Central memory CD8-positive, alpha-beta T cell (primary cell): ENCODE data around the gene MDFIC2.
"Not testable (repeated sequence)": the region's sequence is repeated elsewhere in the genome, so short reads cannot be mapped to it uniquely, and the experiment has no call there.

Experiments
- ATAC-seq: fragments of 150-1000 bp; cut with Tn5 transposase; replicated peaks from 2 replicates; pipeline ENCODE4 v1.10.0; 2022; ENCODE audit warnings: mild to moderate bottlenecking, moderate FRiP score, moderate number of reproducible peaks; ENCODE audit not compliant: poor library complexity, severe bottlenecking; ENCODE audit errors: extremely low read depth
- DNase-seq, 2 donors: peaks; one replicate each; pipeline ENCODE4 v3.0.0; 2021; ENCODE audit warnings: low spot score in 2 of 2
- H3K27ac Mint-ChIP-seq: one replicate; pipeline ENCODE4 v1.8.0; 2022; ENCODE audit warnings: low read depth, mild to moderate bottlenecking, moderate library complexity, mixed read lengths
- H3K27me3 Mint-ChIP-seq: one replicate; pipeline ENCODE4 v1.8.0; 2022; ENCODE audit warnings: mixed read lengths
- H3K36me3 Mint-ChIP-seq: one replicate; pipeline ENCODE4 v1.8.0; 2022; ENCODE audit warnings: mild to moderate bottlenecking, moderate library complexity, mixed read lengths; ENCODE audit not compliant: insufficient read depth
- H3K4me1 Mint-ChIP-seq: one replicate; pipeline ENCODE4 v1.8.0; 2022; ENCODE audit warnings: mixed read lengths
- H3K4me3 Mint-ChIP-seq: one replicate; pipeline ENCODE4 v1.8.0; 2022; ENCODE audit warnings: mild to moderate bottlenecking, moderate library complexity, mixed read lengths
- H3K9me3 Mint-ChIP-seq: one replicate; pipeline ENCODE4 v1.8.0; 2022; ENCODE audit warnings: mixed read lengths

Gene MDFIC2

GRCh38 chr3:70248856-70249255 is 63.6 kb downstream of the MDFIC2 start:
- no peak overlapping the region for H3K27ac Mint-ChIP-seq
- no peak overlapping the region for H3K4me3 Mint-ChIP-seq
- no peaks in the 10 kb centered on the region for H3K4me1 Mint-ChIP-seq

GRCh38 chr3:70247955-70248354 is 64.5 kb downstream of the MDFIC2 start:
- DNase-seq (no peak), ATAC-seq (no peak)
- Mint-ChIP-seq H3K4me3 (no peak overlapping the region), H3K27ac (no peak overlapping the region), H3K36me3 (no peaks in the 10 kb centered on the region), H3K27me3 (no peaks in the 10 kb centered on the region), H3K9me3 (peaks cover 6% of the 10 kb centered on the region), H3K4me1 (no peaks in the 10 kb centered on the region)

More at GRCh38 chr3:70248856-70249255, 63.6 kb downstream of the MDFIC2 start:
- no peak for ATAC-seq
- Mint-ChIP-seq H3K36me3 (no peaks in the 10 kb centered on the region), H3K27me3 (no peaks in the 10 kb centered on the region), H3K9me3 (peaks cover 6% of the 10 kb centered on the region)
- no peak for DNase-seq

GRCh38 chr3:70245746-70246525 is 66.5 kb downstream of the MDFIC2 start:
- peaks cover 6% of the 10 kb centered on the region for H3K9me3 Mint-ChIP-seq
- ATAC-seq (no peak), DNase-seq (no peak)
- no peaks in the 10 kb centered on the region for H3K36me3 Mint-ChIP-seq
- no peaks in the 10 kb centered on the region for H3K27me3 Mint-ChIP-seq
- no peak overlapping the region for H3K4me3 Mint-ChIP-seq
- H3K4me1 Mint-ChIP-seq = no peaks in the 10 kb centered on the region
- no peak overlapping the region for H3K27ac Mint-ChIP-seq

- DNase-seq = no peak
- Mint-ChIP-seq H3K9me3 (no peaks in the 10 kb centered on the region), H3K27me3 (no peaks in the 10 kb centered on the region), H3K4me1 (no peaks in the 10 kb centered on the region), H3K27ac (no peak overlapping the region), H3K4me3 (no peak overlapping the region), H3K36me3 (no peaks in the 10 kb centered on the region)
- ATAC-seq = no peak
These were observed 68.0 kb downstream of the MDFIC2 start for GRCh38 chr3:70244422-70244821.

GRCh38 chr3:70242297-70242882 is 70.0 kb downstream of the MDFIC2 start:
- ATAC-seq (no peak), DNase-seq (no peak)
- H3K36me3 Mint-ChIP-seq = no peaks in the 10 kb centered on the region
- no peak overlapping the region for H3K4me3 Mint-ChIP-seq
- no peaks in the 10 kb centered on the region for H3K4me1 Mint-ChIP-seq
- peaks cover 2% of the 10 kb centered on the region for H3K9me3 Mint-ChIP-seq
- H3K27ac Mint-ChIP-seq = no peak overlapping the region
- H3K27me3 Mint-ChIP-seq = no peaks in the 10 kb centered on the region

- no peaks in the 10 kb centered on the region for H3K27me3 Mint-ChIP-seq
- no peak overlapping the region for H3K27ac Mint-ChIP-seq
- H3K36me3 Mint-ChIP-seq = no peaks in the 10 kb centered on the region
- H3K4me3 Mint-ChIP-seq = no peak overlapping the region
- H3K9me3 Mint-ChIP-seq = peaks cover 17% of the 10 kb centered on the region
- no peaks in the 10 kb centered on the region for H3K4me1 Mint-ChIP-seq
- ATAC-seq = no peak
- DNase-seq = no peak
These were observed 78.6 kb downstream of the MDFIC2 start for GRCh38 chr3:70233812-70234211.

GRCh38 chr3:70233112-70233511 is 79.3 kb downstream of the MDFIC2 start:
- no peaks in the 10 kb centered on the region for H3K4me1 Mint-ChIP-seq
- no peak for DNase-seq
- no peaks in the 10 kb centered on the region for H3K27me3 Mint-ChIP-seq
- ATAC-seq = no peak
- no peak overlapping the region for H3K27ac Mint-ChIP-seq
- H3K36me3 Mint-ChIP-seq = no peaks in the 10 kb centered on the region
- no peak overlapping the region for H3K4me3 Mint-ChIP-seq
- H3K9me3 Mint-ChIP-seq = peaks cover 17% of the 10 kb centered on the region

- Mint-ChIP-seq H3K27ac (no peak overlapping the region), H3K4me1 (no peaks in the 10 kb centered on the region), H3K27me3 (no peaks in the 10 kb centered on the region), H3K4me3 (no peak overlapping the region), H3K9me3 (peaks cover 11% of the 10 kb centered on the region), H3K36me3 (no peaks in the 10 kb centered on the region)
- DNase-seq = no peak
- ATAC-seq = no peak
These were observed 81.2 kb downstream of the MDFIC2 start for GRCh38 chr3:70231266-70231701.

- no peak overlapping the region for H3K27ac Mint-ChIP-seq
- H3K27me3 Mint-ChIP-seq = no peaks in the 10 kb centered on the region
- H3K4me3 Mint-ChIP-seq = no peak overlapping the region
- H3K36me3 Mint-ChIP-seq = no peaks in the 10 kb centered on the region
- ATAC-seq (no peak), DNase-seq (no peak)
- H3K9me3 Mint-ChIP-seq = peaks cover 5% of the 10 kb centered on the region
- no peaks in the 10 kb centered on the region for H3K4me1 Mint-ChIP-seq
These were observed 85.0 kb downstream of the MDFIC2 start for GRCh38 chr3:70227437-70227836.

- no peak overlapping the region for H3K4me3 Mint-ChIP-seq
- no peak overlapping the region for H3K27ac Mint-ChIP-seq
- no peaks in the 10 kb centered on the region for H3K27me3 Mint-ChIP-seq
- no peaks in the 10 kb centered on the region for H3K36me3 Mint-ChIP-seq
- no peaks in the 10 kb centered on the region for H3K9me3 Mint-ChIP-seq
- no peak for ATAC-seq
- no peaks in the 10 kb centered on the region for H3K4me1 Mint-ChIP-seq
- DNase-seq = no peak
These were observed 87.3 kb downstream of the MDFIC2 start for GRCh38 chr3:70225146-70225545.

GRCh38 chr3:70224337-70224736 is 88.1 kb downstream of the MDFIC2 start:
- H3K27ac Mint-ChIP-seq = no peak overlapping the region
- no peak overlapping the region for H3K4me3 Mint-ChIP-seq
- ATAC-seq (no peak), DNase-seq (no peak)
- no peaks in the 10 kb centered on the region for H3K36me3 Mint-ChIP-seq
- H3K27me3 Mint-ChIP-seq = no peaks in the 10 kb centered on the region
- no peaks in the 10 kb centered on the region for H3K9me3 Mint-ChIP-seq
- no peaks in the 10 kb centered on the region for H3K4me1 Mint-ChIP-seq

- no peaks in the 10 kb centered on the region for H3K4me1 Mint-ChIP-seq
- ATAC-seq (no peak), DNase-seq (no peak)
- H3K9me3 Mint-ChIP-seq = no peaks in the 10 kb centered on the region
- H3K36me3 Mint-ChIP-seq = no peaks in the 10 kb centered on the region
- H3K27me3 Mint-ChIP-seq = no peaks in the 10 kb centered on the region
- no peak overlapping the region for H3K4me3 Mint-ChIP-seq
- H3K27ac Mint-ChIP-seq = no peak overlapping the region
These were observed 94.0 kb downstream of the MDFIC2 start for GRCh38 chr3:70218471-70218870.

GRCh38 chr3:70211274-70211673 is 101.2 kb downstream of the MDFIC2 start:
- not testable (repeated sequence) for DNase-seq, H3K27ac Mint-ChIP-seq, ATAC-seq, H3K36me3 Mint-ChIP-seq, H3K4me3 Mint-ChIP-seq, H3K9me3 Mint-ChIP-seq, H3K27me3 Mint-ChIP-seq, H3K4me1 Mint-ChIP-seq
